MV-4-11 (cell line): ENCODE data around the gene TRIM62.

Source experiments
- DNase-seq: peaks from one replicate; lab custom pipeline; 2025; lab: John Stamatoyannopoulos, UW

The TRIM62 gene

GRCh38 chr1:33180226-33180910, 1.5 kb downstream of the TRIM62 start:
- no peak for DNase-seq

- DNase-seq = no peak
These were observed 2.9 kb downstream of the TRIM62 start for GRCh38 chr1:33178836-33179439.

GRCh38 chr1:33177996-33178540, 3.8 kb downstream of the TRIM62 start:
- DNase-seq = no peak

GRCh38 chr1:33176887-33177286, 5.0 kb downstream of the TRIM62 start:
- DNase-seq = no peak

GRCh38 chr1:33176362-33176850, 5.4 kb downstream of the TRIM62 start:
- DNase-seq = peak; percentile 49

GRCh38 chr1:33175865-33176264, 6.0 kb downstream of the TRIM62 start:
- no peak for DNase-seq

GRCh38 chr1:33173091-33173490, 8.8 kb downstream of the TRIM62 start:
- DNase-seq = no peak

- DNase-seq = no peak
These were observed 9.6 kb downstream of the TRIM62 start for GRCh38 chr1:33171977-33172813.

- no peak for DNase-seq
These were observed 11.2 kb downstream of the TRIM62 start for GRCh38 chr1:33170351-33171274.

- DNase-seq = no peak
These were observed 12.4 kb downstream of the TRIM62 start for GRCh38 chr1:33169290-33170055.

GRCh38 chr1:33168556-33169289, 13.1 kb downstream of the TRIM62 start:
- DNase-seq = no peak

GRCh38 chr1:33167650-33168447, 14.0 kb downstream of the TRIM62 start:
- no peak for DNase-seq

GRCh38 chr1:33165809-33166208, 16.0 kb downstream of the TRIM62 start:
- DNase-seq = no peak

- no peak for DNase-seq
These were observed 16.6 kb downstream of the TRIM62 start for GRCh38 chr1:33165209-33165608.

- no peak for DNase-seq
These were observed 18.0 kb downstream of the TRIM62 start for GRCh38 chr1:33163621-33164519.

- no peak for DNase-seq
These were observed 19.7 kb downstream of the TRIM62 start for GRCh38 chr1:33162141-33162540.

- DNase-seq = no peak
These were observed 20.7 kb downstream of the TRIM62 start for GRCh38 chr1:33161061-33161681.

- DNase-seq = no peak
These were observed 22.3 kb downstream of the TRIM62 start for GRCh38 chr1:33159577-33159976.
